ENCODE results near the gene ACTR3C. TPM values are rescaled to one million over a fixed set of nuclear protein-coding genes. Genes with fewer than 3 reads are reported as not detected.
A peak's percentile ranks its signal among the peaks of the same experiment; 100 is the strongest.
"Not testable (repeated sequence)": the region's sequence is repeated elsewhere in the genome, so short reads cannot be mapped to it uniquely, and the experiment has no call there.

ACTR3C gene
- total RNA-seq, 1 donor from 2014 or later = 20.1 TPM

GRCh38 chr7:150321788-150322113 is 1.6 kb downstream of the ACTR3C start:
- no peak for ATAC-seq
- Histone ChIP-seq H3K4me1 (peaks cover 22% of the 10 kb centered on the region), H3K4me3 (peak overlapping the region; percentile 64), H3K27ac (peak overlapping the region; percentile 28), H3K36me3 (peaks cover under 1% of the 10 kb centered on the region), H3K27me3 (no peaks in the 10 kb centered on the region), H3K9me3 (no peaks in the 10 kb centered on the region)
- DNase-seq = no peak
- TF ChIP-seq CTCF (IDR thresholded peaks at IDR 0.05) = no peak
- intact Hi-C loops (cut with DNase I) = no loop called here

- Histone ChIP-seq H3K9me3 (no peaks in the 10 kb centered on the region), H3K36me3 (no peaks in the 10 kb centered on the region), H3K4me3 (no peak overlapping the region), H3K27ac (no peak overlapping the region), H3K27me3 (no peaks in the 10 kb centered on the region), H3K4me1 (peaks cover 9% of the 10 kb centered on the region)
- intact Hi-C loops (cut with DNase I) = no loop called here
- no peak for DNase-seq
- TF ChIP-seq CTCF (IDR thresholded peaks at IDR 0.05) = no peak
- ATAC-seq = no peak
Observed at GRCh38 chr7:150317748-150318444, 5.4 kb downstream of the ACTR3C start.

- intact Hi-C loops (cut with DNase I); H3K4me1 ChIP-seq; ATAC-seq; H3K27ac ChIP-seq; H3K27me3 ChIP-seq; H3K9me3 ChIP-seq; H3K4me3 ChIP-seq; DNase-seq; H3K36me3 ChIP-seq: not testable (repeated sequence)
Observed at GRCh38 chr7:150316987-150317386, 6.4 kb downstream of the ACTR3C start.

- no peak for TF ChIP-seq CTCF (IDR thresholded peaks at IDR 0.05)
- no peaks in the 10 kb centered on the region for H3K27me3 ChIP-seq
- no peaks in the 10 kb centered on the region for H3K36me3 ChIP-seq
Observed at GRCh38 chr7:150314639-150315239, 8.6 kb downstream of the ACTR3C start.

GRCh38 chr7:150313870-150314269 is 9.5 kb downstream of the ACTR3C start:
- no peak for TF ChIP-seq CTCF (IDR thresholded peaks at IDR 0.05)
- Histone ChIP-seq H3K4me3 (no peak overlapping the region), H3K4me1 (no peaks in the 10 kb centered on the region), H3K9me3 (no peaks in the 10 kb centered on the region), H3K36me3 (no peaks in the 10 kb centered on the region), H3K27ac (no peak overlapping the region), H3K27me3 (no peaks in the 10 kb centered on the region)
- DNase-seq (no peak), ATAC-seq (no peak)
- intact Hi-C loops (cut with DNase I) = no loop called here

More at GRCh38 chr7:150314639-150315239, 8.6 kb downstream of the ACTR3C start:
- H3K27ac ChIP-seq = no peak overlapping the region
- intact Hi-C loops (cut with DNase I) = no loop called here
- no peak for ATAC-seq
- DNase-seq = no peak
- H3K4me1 ChIP-seq = no peaks in the 10 kb centered on the region
- no peak overlapping the region for H3K4me3 ChIP-seq
- no peaks in the 10 kb centered on the region for H3K9me3 ChIP-seq

- H3K4me1 ChIP-seq = no peaks in the 10 kb centered on the region
- no peak overlapping the region for H3K4me3 ChIP-seq
- no peak for DNase-seq
- no peaks in the 10 kb centered on the region for H3K9me3 ChIP-seq
- no peak for TF ChIP-seq CTCF (IDR thresholded peaks at IDR 0.05)
- intact Hi-C loops (cut with DNase I) = no loop called here
- no peak for ATAC-seq
- H3K27me3 ChIP-seq = no peaks in the 10 kb centered on the region
- H3K27ac ChIP-seq = no peak overlapping the region
- H3K36me3 ChIP-seq = no peaks in the 10 kb centered on the region
Observed at GRCh38 chr7:150313367-150313809, 10.0 kb downstream of the ACTR3C start.

GRCh38 chr7:150312649-150313366 is 10.5 kb downstream of the ACTR3C start:
- H3K4me1 ChIP-seq; intact Hi-C loops (cut with DNase I); DNase-seq; ATAC-seq; H3K27ac ChIP-seq; H3K9me3 ChIP-seq; H3K27me3 ChIP-seq; H3K4me3 ChIP-seq; H3K36me3 ChIP-seq: not testable (repeated sequence)
